CD4-positive, alpha-beta T cell treated with Interleukin-10 for 1 hour (primary cell): Measurements from ENCODE around the gene MLEC.

Experiments
- DNase-seq: peaks from one replicate; pipeline ENCODE4 v3.0.0-alpha.2; 2020

The MLEC gene, protein sequence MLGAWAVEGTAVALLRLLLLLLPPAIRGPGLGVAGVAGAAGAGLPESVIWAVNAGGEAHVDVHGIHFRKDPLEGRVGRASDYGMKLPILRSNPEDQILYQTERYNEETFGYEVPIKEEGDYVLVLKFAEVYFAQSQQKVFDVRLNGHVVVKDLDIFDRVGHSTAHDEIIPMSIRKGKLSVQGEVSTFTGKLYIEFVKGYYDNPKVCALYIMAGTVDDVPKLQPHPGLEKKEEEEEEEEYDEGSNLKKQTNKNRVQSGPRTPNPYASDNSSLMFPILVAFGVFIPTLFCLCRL

DNA sequence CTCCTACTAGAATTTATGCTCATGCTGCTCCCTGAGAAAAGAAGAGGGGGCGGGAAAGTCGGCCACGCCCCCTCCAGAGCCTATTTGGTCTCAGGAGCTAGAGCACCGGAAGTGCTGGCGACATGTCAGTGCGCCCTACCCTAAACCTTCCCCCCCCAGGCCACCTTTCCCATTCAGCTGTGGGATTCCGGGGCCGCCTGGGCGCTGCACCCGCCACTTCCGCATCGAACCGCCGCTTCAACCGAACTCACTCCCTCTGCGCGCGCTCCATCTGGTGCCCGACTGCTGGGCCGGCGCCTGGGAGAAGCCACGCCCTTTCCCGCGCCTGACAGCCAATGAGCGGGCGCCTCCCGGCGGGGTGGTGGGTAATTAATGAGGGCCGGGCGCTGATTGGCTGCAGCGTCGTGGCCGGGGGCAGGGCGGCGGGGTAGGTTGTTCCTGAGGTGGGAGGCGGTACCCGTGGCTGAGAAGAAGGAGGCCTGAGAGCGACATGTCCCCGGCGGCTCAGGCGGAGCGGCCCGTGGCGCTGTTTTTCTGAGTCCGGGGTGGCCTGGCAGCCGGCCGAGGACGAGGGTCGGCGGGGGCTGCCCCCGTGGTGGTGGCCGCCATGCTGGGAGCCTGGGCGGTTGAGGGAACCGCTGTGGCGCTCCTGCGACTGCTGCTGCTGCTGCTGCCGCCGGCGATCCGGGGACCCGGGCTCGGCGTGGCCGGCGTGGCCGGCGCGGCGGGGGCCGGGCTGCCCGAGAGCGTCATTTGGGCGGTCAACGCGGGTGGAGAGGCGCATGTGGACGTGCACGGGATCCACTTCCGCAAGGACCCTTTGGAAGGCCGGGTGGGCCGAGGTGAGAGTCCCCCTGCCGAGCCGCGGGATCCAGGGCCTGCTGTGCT lies at the start of gene MLEC:
Gene MLEC, plus strand, starts transcription at position 460 of the 888 bp plus-strand sequence. Its CDS starts 148 bp downstream, at position 608.
- DNase-seq: peak; percentile 99

DNA sequence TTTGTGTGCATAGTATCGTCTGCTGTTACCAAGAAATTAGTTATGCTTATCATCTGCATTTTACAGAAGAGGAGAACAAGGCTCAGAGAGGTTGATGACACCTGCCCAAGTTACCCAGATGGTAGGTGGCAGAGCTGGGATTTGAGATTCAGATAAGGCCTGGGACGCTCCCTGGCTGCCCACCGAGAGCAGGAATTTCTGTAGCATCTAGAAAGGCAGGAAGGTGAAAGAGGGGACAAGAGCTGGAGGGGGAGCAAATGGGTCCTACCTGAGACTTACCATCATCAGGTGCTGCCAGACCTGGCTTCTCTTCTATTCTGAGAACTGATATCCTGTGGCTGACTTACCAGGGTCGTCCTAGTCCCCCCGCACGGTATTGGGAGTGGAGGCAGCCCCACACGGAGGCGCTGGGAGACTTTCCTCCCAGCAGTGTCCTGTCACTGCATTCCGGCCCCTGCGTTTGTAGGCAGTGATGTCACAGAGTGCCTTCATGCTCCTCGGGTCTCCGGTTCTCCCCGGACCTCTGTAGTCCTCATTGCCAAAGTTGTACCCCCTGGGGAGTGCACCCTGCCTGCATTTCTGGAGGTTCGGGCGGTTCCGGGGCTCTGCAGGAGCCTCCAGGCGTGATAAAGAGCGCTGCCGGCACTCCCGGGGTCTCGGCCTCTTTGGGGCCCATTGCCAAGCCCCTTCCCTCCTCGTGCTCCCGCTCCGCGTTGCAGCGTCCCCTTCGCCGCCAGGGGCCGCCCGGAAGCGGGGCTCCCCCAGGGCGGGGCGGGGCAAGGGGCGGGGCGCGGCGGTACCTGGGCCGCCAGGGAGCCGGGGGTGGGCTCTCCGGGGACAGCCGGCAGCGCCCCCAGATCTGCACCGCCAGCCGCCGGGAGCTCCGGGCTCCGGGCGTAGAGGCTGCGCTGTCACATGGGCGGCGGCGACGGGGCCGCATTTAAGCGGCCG lies 46.9 kb upstream of the MLEC start, which contains the start of gene CABP1:
Gene CABP1, plus strand, starts transcription at position 856 of the 951 bp plus-strand sequence. Its CDS starts 60 bp downstream, at position 916.
- peak; percentile 69 for DNase-seq

DNA sequence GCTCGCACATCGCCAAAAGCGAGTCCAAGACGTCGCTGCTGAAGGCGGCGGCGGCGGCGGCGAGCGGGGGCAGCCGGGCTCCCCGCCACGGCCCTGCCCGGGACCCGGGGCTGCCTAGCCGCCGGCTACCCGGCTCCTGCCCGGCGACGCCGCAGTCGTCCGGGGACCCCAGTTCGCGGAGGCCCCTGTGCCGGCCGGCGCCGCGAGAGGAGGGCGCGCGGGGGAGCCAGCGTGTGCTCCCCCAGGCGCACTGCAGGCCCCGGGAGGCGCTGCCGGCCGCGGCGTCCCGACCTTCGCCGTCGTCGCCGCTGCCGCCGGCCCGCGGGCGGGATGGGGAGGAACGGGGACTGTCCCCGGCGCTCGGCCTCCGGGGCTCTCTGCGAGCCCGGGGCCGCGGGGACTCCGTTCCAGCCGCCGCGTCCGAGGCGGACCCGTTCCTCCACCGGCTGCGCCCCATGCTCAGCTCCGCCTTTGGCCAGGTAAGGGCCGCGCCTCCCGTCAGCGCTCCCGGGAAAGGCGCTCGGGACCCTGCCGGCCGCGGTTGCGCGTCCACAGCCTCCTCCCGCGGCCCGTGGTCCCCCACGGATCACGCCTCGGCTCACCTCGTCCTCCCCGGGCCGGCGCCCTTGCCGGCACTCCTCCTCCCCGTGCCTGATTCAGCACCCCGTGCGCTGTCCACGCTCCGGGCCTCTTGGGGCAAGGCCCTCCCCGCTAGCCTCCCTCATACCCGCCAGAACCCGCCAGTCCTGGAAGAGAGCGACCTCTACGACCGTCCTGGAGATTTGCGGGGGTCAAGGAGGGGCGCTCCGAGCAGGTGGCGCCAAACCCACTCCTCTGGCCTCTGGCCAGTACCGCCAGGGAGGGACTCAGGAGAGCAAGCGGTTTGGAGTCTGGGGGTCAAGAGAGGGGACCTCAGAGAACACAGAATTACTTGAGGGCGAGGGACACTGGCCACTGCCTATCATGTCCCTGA lies 45.8 kb upstream of the MLEC start:
- peak; percentile 50 for DNase-seq

DNA sequence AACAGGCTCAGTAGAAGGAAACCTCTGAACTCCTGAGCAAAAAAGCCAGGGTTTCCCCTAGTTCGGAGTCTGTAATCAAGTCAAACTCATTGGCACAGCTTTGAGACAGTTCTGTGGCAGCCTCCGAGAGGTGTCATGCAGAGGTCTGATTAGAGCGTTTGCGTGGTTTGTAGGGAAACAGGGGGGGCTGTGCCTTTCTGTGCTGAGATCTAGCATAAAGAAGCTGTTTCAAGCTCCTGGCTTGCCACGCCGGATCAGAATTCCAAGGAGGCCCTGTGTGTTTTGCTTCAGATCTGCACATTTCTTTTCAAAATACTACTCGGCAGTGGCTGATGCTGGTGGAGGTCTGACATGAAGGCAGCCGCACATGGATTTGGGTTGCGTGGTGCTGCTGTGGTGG lies 44.8 kb upstream of the MLEC start:
- DNase-seq: no peak

DNA sequence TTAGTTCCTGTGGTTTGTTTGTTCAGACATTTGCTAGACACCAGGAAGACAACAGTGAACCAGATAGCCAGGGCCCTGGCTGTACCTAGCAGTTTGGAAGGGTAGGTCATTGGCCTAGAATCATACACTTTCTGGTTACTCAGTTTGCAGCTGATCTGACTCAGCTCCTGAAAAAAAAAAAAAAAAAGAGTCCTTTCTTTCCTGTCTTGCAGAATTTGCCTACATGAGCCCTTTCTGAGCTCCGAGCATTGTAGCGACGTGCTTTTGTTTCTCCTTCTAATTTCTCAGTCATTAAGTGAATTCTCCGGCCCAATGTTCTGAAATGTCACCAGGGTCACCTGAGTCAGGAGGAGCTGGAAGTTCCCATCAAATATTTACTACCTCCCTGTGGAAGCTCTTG lies 44.1 kb upstream of the MLEC start:
- no peak for DNase-seq

DNA sequence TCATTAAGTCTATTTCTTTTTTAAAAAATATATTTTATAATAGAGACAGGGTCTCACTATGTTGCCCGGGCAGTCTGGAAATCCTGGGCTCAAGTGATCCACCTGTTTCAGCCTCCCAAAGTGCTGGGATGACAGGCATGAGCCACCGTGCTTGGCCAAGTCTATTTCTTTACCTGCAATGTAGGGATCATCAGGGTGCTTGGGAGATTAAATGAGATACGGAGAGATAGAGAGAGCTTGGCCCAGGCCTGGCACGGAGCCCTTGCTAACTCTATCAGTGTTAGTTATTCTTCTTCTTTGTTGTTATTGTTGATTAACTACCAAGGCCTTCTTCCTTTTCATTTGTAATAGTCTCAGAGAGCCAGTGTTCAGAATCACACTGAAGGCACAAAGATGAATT lies 43.4 kb upstream of the MLEC start:
- no peak for DNase-seq

DNA sequence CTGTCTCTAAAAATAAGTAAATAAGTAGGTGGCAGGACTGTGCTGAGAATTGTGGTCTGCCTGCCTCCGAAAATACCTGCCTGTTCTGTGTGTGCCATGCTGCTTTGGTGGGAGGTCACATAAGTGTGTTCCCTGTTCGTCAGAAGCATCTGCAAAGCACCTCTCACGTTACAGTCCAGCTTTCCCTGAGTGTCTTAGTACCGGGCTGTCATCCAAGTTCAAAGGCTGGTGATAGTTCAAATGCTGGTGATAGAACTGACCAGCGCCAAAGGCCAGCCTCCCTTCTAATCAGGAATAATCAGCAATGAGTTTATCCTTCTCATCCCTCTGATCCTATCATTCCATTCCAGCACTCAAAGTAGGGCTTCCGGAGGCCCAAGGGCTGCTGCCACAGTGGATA lies 40.9 kb upstream of the MLEC start:
- DNase-seq: no peak

DNA sequence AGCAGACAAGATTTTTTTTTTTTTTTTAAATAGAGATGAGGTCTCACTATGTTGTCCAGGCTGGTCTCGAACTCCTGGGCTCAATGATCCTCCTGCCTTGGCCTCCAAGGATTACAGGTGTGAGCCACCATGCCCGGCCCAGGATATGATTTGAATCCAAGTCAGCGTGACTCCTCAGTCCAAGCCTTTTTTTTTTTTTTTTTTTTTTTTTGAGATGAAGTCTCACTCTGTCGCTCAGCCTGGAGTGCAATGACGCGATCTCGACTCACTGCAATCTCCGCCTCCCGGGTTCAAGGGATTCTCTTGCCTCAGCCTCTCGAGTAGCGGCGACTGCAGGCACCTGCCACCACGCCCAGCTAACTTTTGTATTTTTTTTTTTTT lies 39.6 kb upstream of the MLEC start:
- DNase-seq: no peak

DNA sequence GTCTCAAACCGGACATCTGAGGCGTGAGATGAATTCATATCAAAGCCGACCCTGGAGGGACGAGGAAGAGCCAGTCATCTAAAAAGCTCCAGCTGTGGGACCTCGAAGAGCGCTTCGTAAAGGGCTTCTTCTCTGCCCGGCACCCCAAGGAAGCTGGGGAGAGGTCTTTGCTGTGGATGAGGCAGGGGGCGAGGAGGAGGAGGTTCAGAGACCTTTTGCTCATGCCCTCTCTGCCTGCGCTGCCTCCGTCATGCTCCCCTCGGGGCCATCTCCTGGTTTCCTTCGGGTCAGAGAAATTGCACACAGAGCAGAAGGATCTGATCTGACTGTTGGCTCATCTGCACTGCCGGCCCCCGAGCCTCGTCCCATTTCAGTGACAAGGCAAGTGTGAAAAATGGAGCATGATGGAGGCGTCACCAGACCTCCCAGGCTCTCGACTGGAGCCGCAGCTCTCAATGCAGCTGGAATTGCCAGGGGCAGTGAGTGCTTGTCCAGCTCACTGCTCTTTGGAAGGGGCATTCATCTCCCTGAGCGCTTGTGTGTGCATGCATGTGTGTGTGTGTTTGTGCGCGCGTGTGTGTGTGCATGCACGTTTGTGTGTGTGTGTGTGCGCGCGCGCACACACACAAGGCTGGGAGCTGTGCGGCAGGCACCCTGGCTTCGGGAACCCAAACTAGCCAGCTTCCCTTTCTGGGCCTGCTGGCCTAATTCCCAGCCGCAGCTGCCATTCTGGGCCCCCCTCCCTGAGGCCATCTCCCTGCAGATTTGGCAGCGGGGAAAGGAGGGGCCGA lies 37.3 kb upstream of the MLEC start:
- no peak for DNase-seq

DNA sequence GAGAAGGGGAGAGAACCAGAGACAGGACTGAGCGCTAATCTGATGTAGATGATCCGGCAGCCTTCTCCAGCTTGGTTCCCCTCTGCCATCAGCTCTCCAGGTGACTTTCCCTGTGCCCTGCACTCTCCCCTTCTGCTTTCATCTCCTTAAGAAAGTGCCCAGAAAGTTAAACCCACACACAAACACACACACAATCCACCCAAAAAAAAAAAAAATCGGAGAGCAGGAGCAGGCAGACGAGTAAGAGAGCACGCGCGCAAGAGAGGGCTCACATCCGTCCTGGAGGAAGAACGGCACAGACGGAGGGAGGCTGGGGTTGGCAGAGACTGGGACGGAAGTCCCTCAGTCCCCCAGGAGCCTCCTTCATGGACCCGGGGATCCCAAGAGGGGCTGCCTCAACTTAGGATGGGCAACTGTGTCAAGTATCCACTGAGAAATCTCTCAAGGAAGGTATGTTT lies 36.7 kb upstream of the MLEC start:
- no peak for DNase-seq

DNA sequence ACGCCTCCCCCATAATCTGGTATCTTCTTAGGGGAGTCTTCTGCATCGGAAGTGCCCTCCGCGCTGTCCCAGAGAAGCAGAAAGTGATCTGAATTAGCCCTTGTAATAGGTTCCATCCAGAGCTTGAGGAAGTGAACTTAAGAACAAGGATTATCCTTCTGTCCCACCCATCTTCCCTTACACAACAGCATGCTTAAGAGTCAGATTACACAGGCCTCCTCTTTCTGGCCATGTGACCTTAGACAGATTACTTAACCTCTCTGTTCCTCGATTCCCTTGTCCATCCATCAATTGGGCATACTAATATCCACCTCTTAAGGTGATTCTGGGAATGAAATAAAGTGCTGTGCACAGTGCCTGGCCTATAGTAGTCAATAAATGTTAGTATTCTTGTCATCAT lies 35.1 kb upstream of the MLEC start:
- DNase-seq: no peak

DNA sequence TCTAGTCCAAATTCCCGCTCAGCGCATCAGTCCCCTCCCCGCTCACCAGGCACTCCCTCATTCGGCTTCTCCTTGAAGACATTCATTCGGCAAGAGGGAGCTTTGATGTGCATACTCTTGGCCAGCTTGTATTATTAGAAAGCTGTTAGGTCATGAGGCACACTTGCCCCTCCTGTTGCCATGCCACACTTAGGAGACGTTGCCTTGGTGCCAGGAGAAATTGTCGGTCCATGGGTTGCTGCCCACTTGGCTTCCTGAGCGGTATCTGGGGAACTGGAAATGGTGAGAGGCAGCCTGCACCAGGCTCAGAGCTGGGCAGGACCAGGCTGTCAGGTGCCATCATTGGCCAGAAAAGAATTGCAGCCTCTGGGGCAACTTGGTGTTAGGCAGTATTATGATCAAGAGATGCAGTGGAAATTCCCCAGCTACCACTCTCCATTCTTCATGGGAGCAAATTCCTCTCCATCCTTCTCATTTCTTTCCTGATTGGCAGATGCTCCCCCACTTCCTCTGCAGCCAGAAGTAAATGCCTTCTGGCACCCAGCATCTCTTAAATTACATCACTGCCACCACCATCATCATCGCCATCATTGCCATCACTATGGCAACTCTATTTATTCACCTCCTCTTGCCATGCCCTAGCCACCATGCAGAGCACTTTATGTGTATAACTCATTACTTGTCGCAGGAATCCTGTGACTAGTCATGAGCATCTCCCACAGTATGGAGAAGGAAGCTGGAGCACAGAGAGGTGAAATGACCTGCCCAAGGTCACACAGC lies 34.1 kb upstream of the MLEC start:
- DNase-seq: no peak

DNA sequence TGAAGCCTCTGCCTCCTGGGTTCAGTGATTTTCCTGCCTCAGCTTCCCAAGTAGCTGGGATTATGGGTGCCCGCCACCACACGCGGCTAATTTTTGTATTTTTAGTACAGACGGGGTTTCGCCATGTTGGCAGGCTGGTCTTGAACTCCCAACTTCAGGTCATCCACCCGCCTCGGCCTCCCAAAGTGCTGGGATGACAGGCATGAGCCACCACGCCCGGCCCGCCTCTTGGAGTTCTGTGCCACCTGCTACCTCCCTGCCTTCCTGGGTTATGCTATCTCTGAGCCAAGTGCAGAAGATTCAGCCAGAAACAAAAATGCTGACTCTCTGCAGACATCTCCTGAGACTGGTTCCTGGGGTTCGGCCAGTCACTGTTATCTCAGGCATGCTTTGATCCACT lies 33.3 kb upstream of the MLEC start:
- no peak for DNase-seq

DNA sequence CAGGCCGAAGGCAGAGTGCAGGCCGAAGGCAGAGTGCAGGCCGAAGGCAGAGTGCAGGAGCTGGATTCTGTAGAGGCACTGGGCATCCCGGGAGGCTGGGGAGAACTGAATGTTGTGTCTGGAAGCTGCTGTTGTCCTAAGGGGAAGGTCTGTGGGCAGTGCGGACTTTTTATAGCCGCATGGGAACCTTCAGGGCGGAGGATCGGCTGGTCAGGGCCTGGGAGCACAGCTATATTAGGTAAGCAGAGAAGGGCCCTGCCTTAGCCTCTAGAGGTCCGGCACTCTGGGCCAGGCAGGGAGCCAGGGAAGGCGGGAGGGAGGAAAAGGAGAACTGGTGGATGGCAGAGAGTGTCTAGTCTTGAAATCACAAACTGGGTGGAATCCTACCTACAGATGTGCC lies 32.3 kb upstream of the MLEC start:
- DNase-seq: no peak

DNA sequence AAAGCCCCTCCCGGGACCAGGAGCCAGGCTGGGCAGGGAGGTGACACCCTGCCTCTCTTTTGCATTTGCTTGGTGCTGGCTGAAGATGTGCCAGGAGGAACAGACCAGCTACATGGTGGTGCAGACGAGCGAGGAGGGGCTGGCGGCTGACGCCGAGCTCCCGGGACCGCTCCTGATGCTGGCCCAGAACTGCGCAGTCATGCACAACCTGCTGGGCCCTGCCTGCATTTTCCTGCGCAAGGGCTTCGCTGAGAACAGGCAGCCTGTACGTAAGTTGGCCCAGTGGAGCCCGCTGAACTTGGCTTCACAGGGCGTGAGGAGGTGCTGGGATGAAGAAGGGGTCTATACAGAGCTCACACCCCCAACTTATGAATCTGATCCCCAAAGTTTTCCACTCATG lies 30.9 kb upstream of the MLEC start:
- DNase-seq: no peak

DNA sequence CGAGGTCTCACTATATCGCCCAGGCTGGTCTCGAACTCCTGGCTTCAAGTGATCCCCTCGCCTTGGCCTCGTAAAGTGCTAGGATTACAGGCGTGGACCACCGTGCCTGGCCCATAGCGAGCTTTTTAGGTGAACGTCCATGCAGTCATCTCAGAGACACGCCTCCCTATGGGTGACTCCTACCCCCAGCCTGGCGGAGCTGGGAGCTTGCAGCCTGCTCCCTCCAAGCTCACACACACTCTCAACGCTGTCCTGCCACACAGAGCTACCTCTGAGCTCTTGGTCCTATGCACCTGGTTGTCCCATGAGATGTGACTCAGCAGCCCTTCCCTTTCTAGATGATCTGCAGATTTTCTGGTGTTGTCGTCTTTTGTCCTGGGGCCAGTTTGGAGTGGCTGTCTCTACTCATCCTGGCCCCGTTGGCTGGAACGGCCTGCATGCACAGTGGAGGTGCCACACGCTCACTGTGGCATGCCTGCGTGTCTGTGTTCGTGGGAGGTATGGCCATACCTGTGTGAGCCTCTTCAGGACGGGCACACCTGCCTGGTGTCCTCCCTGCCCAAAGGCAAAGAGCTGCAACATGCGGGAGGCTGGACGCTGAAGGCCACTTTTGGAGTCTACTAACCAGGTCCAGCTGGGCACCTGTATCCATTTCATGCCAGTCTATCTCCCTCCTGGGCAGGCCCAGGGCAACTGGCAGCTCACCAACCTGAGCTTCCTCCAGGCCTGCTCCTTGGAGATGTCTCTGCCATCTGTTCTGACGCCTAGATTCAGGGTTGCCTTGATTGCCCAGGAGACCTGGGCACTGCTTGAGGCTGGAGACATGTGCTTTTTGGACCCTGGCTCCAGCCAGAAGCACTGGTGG lies 28.4 kb upstream of the MLEC start:
- no peak for DNase-seq

DNA sequence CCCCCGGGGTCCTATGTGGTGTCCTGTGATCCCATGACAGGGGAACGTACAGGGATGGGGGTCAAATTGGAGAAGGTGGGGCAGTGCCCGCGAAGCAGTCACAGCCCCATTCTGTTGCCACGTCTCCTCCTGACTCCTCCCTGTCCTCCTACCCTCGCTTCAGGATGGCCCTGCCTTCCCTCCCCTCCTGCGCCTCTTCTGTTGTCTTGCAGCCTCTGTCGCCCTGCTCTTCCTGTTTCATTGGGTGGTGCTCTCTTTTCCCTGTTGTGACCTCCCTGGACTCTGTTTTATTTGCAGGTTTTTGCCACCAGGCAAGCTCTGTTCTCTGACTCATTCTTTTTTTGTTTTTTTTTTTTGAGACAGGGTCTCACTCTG lies 27.8 kb upstream of the MLEC start:
- no peak for DNase-seq

DNA sequence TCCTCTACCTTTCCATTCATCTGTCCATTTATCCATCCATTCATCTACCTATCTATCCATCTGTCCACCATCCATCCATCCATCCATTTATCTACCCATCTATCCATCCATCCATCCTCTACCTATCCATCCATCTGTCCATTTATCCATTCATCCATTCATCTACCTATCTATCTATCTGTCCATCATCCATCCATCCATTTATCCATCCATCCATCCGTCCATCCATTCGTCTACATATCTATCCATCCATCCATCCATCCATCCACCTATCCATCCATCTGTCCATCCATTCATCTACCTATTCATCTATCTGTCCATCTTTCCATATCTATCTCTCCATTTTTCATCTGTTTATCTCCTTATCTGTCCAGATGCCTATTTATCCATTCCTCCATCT lies 25.5 kb upstream of the MLEC start:
- DNase-seq: no peak

DNA sequence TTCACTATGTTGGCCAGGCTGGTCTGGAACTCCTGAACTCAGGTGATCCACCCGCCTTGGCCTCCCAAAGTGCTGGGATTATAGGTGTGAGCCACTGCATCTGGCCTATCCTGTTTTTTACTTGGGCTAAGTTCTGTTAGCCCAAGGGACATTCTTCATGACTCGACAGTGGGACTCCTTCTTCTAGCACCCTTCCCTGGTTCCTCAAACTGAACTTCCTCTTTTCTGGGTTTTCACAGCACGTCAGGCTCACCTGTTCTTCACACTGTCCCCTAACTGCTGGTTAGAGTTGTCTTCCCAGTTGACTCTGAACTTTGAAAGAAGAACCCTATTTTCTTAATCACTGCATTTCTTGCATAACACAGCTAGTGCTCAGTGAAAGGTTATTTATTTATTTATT lies 24.1 kb upstream of the MLEC start:
- no peak for DNase-seq
